ENCODE measurements around the gene KCNS3.

The KCNS3 gene

DNA sequence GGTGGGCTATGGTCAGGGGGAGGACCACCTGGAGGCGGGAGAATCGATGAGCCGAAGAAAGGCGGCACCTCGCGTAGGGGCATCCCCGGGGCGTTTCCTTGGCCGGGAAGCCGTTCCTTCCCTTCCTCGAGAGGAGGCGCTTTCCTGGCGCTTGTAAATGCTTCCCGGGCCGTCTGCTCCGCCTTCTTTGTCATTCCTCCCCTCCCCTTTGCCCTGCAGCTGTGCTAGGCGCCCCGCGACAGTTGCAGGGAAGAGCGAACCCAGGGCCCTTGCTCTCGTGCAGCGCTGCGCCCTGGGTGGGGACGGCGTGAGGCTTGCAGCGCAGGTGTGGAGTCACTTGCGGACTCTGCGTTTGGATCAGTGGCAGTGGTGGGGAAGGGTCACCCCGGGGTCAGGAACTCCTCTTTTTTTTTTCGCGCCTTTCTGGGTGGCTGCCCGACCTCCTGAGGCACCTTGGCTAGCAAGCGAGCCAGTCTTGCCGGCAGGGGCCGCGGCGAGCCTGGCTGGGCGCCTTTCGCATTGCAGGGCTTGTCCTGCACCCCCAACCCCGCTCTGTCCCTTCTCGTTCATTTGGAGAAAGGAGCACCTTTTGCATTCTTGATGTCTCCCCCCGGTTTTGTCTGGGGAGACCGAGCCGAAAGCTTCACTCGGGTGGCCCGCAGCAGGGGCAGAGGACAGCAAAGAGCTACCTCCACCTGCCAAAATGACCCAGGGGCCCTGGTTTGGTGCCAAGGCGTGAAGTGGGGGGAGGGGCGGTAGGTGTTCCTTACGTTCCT, 858 bp downstream of the KCNS3 start:
- no peak for DNase-seq (ENCODE audit: low read depth)

DNA sequence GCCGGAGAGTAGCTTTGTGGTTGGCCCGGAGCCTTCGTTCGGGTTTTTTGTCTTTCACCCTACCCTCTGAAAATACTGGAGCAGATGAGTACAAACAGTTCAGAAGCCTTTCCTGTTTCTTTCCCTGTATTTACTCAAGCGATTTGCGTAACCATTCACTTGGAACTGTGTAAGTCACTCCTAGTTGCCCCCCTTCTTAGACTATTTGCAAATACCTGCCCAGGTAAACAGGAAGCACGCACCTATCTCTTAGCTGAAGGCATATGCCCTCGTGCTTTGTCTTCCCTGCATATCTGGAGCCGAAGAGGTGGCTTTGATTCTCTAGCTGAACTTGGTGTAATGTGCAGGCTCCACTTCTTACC, 1.4 kb downstream of the KCNS3 start:
- no peak for DNase-seq (ENCODE audit: low read depth)

DNA sequence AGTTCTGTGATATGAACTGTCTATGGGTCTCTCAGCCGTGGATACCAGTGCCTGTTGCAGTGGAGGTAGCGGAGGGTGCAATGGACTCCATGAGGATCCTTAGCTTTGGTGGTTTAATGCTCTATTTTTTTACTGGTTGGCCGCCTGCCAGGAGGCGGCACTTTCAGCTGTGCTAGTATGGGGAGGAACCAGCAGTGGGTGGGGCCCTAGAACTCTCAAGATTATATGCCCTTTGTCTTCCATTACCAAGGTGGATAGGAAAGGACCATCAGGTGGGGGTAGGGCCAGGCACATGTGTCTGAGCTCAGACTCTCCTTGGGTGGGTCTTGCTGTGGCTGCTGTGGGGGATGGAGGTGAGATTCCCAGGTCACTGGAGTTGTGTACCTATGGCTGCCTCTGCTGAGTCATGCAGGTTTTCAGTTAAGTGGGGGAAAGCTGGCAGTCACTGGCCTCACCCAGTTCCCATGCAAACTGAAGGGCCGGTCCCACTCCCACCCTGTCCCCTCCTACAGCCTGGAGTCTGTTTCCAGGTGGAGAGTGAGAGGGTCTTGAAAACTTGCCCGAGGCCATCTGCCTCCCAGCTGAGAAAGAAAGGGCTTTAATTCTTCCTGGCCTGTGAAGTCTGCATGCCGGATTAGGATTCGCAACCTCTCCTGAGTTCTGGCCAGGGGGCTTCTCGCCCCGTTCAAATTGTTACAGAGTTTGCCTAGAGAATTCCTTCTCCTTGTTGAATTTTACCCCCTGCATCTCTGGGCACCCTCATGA, 14.5 kb downstream of the KCNS3 start:
- no peak for DNase-seq (ENCODE audit: low read depth)

DNA sequence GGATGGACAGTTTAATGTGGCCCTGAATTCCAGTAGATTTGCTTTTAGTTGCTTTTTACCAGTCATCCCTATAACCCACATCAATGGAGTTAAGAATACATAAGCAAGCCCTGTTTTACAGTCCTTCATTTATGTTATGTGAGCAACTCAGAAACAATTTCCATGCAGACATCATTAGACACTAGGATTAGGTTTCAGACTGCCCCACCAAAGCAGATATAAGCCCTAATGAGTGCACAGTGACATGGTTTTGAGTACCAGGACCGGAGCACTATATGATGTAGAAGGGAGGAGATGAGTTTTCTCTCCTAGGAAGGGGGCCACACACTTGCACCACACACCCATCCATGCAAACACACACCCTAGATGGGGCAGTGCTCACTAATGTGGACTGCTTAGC, 15.5 kb downstream of the KCNS3 start:
- no peak for DNase-seq (ENCODE audit: low read depth)

DNA sequence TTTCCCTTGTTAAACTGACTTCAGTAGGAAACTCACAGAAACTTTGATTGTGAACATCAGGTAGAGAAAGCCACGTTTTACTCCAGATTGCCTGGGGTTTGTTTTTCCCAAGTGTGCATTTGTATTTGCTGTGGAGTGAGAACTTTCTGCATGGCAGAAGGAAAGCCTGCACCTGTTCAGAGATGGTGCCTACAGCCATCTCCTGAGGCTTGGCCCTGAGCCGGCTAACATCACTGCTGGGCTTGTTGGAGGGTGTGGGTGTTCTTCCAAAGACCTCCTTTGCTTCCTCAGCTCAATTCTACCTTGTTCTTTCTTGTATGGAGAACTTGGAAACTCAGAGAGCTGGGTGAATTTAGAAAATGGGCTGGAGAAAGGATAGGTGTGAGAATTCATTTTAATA, 16.1 kb downstream of the KCNS3 start:
- DNase-seq (ENCODE audit: low read depth), result no peak

DNA sequence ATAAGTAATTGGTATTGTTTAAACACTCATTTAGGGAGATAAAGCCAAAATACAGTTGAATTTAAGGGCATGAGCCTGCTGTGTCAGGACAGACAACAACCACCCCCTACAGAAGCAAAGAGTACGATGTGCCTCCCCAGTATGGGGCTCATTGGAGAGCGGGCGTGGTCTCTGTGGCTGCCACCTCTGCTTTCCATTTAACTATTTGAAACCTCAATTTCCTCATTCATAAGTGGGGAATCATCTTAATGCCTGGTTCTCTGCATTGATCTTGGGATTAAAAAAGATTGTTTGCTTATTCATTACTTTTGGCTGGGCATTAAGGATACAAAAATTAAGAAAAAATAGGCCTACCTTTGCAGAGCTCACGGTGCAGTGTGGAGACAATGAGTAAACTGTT, 21.4 kb downstream of the KCNS3 start:
- DNase-seq (ENCODE audit: low read depth), result no peak

DNA sequence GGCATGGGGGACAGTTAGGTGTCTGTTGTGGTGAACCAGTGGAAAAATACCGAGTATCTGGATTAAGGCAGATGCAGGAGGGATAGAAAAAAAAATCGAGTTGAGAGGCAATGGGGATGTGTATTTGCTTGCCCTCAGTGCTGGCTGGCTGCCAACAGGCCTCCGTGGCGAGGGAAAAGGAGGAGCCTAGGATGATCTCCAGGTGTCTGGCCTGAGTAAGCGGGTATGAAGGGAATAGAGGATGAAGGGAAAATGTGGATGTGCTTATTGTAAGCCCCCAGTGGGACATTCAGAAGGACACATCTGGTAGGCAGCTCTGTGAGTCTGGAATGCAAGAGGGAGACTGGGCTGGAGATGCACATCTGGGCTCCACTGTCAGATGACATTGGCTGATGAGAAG, 22.8 kb downstream of the KCNS3 start:
- no peak for DNase-seq (ENCODE audit: low read depth)

DNA sequence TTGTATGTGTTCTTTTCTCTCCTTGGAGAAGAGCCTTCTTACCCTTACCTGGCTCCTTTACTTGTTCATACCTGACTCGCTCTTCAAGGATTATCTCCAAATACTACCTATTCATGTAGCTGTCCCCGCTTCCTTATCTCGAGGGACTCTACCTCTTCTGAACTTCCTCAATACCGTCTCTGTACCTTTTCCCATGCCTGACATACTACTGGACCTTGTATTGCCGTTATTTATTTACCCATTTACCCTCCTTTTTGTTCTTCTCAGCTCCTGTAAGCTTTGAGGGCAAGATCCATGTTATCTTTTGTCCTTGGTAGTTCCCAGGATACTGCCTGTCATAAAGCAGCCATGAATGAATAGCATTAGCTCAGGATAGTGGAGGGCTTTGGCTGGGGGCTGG, 32.5 kb downstream of the KCNS3 start:
- no peak for DNase-seq (ENCODE audit: low read depth)

DNA sequence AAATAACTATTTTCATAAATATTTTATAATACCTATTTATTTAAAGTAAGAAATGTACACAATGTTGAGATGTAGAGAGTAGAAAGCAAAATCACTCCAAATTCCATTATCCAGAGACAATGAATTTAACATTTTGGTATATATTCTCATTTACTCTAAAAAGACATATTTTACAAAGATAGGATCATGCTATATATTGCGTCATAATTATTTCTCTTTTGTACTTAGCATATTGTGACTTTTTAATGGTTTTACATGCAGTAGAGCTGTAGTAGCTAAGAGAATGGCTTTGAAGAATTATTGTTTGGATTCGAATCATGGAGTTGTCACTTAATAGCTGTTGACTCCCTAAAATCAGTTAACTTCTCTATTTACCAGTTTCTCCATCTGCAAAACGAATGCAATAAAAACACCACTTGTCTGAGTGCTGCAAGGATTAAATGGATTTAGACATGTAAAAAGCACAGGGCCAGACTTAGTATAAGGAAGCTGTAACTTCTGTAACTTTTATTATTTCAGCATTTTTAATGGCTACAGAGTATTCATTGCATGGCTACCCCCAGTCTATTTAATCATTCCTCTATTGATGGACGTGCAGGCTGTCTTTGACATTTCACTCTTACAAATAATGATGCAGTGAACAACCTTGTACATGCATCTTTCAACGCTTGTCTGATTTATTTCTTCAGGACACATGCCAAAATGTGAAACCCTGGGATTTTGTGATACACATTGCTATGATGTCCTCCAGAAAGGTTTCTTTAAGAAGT, 33.2 kb downstream of the KCNS3 start:
- DNase-seq (ENCODE audit: low read depth), result no peak

DNA sequence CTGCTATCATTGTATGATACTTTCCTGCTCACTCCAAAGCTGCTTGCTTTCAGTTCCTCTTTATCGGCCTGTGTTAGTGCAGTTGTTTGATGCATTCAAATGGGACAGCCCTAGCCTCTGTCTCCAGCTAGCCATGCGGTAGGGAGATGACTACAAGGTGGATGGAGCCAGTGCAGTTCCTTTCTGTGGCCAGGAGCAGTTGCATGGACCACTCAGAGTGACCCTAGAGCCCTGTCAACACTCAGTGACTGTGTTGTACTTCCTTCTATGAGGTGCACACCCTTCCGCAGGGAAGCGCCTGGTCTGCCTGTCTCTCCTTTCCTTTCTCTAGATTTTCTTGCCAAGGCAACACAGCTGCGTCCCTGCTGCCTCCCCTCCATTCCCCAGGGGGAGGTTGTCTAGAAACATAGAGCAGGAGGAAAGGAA, 33.8 kb downstream of the KCNS3 start:
- DNase-seq (ENCODE audit: low read depth), result no peak

DNA sequence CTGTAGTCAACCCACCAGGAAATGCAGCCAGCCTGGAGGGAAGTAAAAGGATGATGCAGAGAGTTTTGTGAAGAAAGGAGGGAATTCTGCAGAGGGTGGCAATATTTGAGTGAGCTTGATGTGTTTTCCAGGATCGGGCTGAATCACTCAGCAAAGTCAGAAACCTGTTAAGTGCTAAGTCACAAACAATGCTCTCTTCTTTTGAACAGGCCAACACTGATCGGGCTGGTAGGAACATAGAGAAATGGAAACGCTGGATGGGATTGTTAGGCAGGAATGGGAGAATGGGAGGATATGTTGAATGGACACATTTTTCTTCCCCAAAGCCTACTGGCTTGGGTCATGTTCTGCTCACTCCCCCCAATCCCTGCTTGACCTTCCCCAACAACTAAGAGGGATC, 36.6 kb downstream of the KCNS3 start:
- no peak for DNase-seq (ENCODE audit: low read depth)

DNA sequence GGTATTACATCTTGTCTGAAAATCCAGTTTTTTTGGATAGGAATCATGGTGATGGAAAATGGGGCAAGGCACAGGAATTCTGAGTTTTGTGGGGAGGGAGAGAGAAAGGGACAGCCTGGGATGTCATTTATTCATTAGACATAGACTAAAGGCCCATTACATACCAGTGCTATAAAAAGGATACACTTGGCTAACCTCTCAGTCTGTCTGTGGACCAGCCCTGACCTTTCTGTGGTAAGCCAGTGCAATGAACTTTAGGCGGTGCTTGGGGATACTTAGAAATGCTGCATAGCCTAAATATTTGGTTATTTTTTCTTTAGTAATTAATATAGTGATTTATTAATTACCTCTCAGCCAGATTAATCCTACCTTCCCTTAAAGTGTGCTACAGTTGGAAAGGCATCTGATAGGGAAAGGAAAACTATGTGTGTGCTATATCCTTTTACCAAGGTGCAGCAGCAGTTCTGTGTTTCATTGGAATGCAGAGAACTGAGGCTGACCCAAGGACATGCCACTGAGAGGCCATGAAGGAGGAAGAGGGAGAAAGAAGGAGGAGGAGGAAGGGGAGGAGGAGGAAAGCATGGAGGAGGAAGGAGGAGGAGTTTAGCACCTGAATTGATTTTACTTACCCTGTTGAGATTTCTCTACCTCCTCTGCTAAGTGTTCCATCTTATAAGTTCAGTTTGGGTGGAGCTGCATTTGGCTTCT, 37.5 kb downstream of the KCNS3 start:
- no peak for DNase-seq (ENCODE audit: low read depth)

DNA sequence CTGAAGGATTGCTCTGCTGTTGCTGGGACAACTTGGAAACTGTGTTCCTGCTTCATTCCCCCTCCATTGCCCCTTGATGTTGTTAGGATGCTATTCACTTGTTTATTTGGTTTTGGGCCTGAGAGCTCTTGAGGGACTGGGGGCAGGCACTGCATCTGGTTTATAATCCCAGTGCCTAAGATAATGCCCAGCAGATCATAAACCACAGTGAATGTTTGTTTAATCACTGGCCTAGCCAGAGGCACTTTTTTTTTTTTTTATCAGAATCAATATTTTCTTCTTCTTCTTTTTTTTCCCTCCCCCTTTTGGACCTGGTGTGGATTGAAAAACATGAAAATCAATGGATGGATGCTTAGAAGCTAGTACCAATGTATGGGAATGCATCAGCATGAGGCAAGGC, 38.1 kb downstream of the KCNS3 start:
- no peak for DNase-seq (ENCODE audit: low read depth)

DNA sequence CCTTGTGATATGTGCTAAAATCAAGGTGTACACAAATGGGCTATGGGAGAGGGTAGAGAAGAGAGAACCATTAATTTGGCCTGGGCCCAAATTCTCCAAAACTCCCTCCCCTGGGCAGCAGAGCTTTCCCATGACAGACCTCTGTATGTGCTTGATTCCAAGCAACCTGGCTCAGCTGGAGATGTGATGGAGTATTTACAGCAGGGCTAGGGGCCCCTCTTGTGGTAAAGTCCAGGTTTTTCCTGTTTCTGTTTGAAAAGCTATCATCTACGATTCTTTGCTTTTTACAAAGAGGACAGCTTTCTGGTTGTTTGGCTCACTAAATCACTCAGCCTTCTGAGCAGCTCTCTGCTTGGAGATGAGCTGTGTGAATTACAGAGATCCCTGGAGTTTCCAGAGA, 40.3 kb downstream of the KCNS3 start:
- DNase-seq (ENCODE audit: low read depth), result no peak

DNA sequence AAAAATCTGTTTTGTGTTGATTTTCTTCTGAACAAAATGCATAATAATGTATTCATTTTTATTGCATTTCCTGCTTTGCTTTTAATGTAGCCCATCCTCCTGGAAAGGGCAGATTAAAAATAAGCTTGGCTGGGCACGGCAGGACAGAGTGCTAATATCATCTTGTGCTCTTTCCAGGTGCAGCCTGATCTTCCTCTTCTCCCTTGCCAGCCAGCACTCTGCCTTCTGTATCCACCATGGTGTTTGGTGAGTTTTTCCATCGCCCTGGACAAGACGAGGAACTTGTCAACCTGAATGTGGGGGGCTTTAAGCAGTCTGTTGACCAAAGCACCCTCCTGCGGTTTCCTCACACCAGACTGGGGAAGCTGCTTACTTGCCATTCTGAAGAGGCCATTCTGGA, 52.3 kb downstream of the KCNS3 start:
- no peak for DNase-seq (ENCODE audit: low read depth)

DNA sequence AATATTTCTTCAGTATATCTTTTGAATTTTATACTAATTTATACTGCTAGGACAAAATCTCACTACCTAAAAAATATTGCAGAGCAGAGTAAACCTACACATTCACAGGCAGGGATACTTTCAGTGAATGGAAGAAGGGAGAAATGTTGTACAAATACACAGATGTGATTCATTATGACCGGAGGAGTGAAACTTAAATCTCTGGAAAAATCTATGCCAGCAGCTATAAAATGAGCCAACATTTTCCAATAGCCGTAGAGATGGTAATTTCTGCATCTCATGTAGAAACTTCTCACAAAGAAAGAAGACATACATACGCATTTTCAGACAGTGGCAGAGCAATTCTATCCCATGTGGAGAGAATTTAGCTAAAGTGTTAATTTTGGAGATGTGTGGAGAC, 54.8 kb downstream of the KCNS3 start:
- DNase-seq (ENCODE audit: low read depth), result no peak

DNA sequence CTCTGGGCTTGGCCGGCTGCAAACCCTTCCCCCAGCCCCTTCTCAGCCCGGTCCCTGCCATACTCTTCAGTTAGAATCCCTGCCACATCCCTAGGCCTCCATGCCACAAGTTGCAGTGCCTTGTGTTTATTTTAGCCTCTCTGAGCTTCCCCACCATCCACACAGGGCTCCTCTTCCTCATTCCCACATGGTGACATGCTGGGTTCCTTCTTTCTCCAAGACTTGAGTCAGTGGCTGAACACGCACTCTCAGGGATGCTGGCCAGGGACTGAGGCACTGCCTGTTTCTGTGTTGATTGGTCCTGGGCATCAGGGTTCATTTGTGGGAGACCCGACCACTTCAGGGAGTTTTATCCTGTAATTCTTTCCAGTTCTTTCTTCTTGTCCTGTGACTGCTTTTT, 56.3 kb downstream of the KCNS3 start:
- DNase-seq (ENCODE audit: low read depth), result no peak

DNA sequence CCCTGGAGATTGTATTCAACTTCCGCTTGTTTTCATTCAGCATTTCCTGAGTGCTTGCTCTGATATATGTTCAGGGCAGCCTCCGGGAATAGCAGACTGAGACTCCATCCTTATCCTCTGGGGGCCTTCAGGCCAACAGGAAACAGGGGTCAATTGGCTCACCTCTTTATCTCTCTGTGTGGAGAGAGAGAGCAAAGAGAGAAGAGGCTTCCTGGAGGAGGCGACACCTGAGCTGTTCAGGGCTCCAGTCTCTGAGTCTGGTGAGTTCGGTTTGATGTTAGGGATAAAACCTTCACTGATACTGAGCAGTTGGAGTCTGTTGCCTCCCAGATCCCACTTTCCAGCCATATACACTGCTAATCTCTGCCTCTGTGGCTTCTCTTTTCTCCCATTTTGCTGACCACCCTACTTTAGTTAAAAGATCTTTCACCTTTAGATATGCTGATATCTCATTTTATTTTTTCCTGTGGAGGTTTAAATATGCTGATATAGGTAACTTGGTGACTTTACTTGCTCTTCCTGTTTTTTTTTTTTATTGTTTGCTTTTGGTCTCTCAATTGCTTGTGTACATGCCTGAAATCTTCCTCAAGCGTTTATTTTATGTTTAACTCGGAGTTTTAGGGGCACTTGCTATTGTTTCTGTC, 56.9 kb downstream of the KCNS3 start:
- DNase-seq (ENCODE audit: low read depth), result no peak

DNA sequence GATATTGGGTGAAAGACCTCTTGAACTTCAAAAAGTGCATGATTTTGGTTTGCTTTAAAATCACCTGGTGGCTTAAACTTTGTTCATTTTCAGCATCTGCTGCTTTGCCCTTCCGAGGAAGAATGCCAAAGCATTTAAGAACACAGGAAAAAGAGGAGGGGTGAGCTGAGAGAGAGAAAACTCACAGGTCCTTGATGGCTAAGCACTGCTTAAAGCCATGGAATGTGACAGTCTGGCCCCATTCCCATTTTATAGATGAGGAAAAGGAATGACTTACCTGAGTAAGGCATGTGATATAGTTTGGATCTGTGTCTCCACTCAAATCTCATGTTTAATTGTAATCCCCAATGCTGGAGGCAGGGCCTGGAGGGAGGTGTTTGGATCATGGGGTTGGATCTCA, 58.1 kb downstream of the KCNS3 start:
- no peak for DNase-seq (ENCODE audit: low read depth)

DNA sequence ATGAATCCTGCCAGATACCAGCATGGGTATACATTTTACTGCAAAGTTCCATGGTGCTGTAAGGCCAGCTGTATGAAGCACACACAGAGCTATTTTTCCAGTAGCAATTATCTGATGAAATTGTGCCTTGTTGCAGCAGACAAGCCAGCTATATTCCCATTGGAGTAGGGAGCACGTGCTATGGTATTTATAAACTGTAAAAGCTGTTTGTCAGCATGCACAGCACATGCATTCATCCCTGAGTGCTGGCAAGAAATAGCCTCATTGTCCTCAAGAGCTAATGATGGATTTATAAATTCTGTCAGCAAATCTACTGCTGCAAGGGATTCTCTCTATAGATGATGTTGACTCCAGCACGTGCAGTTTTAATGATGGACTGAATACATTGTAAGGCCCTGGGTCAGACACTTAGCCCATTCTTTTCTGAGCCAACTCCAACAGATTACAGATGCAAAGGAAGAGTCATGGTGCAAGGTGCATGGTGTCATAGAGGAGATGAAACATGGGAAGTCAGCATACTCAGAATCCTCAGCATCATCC, 61.7 kb downstream of the KCNS3 start:
- no peak for DNase-seq (ENCODE audit: low read depth)

DNA sequence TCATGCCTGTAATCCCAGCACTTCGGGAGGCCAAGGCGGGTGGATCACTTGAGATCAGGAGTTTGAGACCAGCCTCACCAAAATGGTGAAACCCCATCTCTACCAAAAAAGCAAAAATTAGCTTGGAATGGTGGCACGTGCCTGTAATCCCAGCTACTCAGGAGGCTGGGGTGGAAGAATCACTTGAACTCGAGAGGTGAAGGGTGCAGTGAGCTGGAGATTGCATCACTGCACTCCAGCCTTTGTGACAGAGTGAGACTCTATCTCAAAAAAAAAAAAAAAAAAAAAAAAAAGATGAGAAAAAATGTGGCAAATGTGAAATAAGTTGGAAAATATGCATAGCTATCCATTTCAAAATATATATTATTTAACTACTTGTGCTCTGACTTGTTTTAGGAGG, 65.0 kb downstream of the KCNS3 start:
- DNase-seq (ENCODE audit: low read depth), result no peak

DNA sequence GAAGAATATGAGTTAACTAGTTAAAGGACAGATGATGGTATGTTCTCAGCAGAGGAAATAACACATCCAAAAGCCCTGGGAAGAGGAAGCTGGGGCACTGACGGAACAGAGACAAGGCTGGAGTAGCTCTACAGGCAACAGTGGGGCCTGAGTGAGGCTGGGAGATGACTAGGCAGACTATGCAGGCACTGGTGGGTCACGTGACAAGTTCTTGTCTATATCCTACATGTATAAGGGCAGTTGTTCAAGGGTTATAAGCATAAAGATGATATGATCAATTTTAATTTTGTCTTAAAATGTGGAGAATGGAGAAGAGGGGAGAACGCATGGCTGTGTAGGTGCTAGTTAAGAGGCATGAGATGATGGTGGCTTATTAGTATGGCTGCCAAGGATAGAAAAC, 68.6 kb downstream of the KCNS3 start:
- no peak for DNase-seq (ENCODE audit: low read depth)
